OCI-LY1 (cell line): Measurements from ENCODE around the gene LDLRAD4.

ENCODE experiments used
- EZH2 ChIP-seq: fragments of 200-600 bp; sonication (generic), shearing (Covaris generic); IDR thresholded peaks from 2 replicates; pipeline ENCODE4 v1.8.0; 2017; ENCODE audit warnings: borderline replicate concordance, mixed run types, mild to moderate bottlenecking, antibody characterized with exemption, low read length, moderate library complexity, mixed read lengths
- TF ChIP-seq, protein P1 (sequence below): fragments of 200-600 bp; sonication (generic), shearing (Covaris generic); IDR thresholded peaks from 2 replicates; pipeline ENCODE4 v1.5.1; 2017; ENCODE audit warnings: mild to moderate bottlenecking, antibody characterized with exemption, low read length, moderate library complexity, mixed read lengths

DNA sequence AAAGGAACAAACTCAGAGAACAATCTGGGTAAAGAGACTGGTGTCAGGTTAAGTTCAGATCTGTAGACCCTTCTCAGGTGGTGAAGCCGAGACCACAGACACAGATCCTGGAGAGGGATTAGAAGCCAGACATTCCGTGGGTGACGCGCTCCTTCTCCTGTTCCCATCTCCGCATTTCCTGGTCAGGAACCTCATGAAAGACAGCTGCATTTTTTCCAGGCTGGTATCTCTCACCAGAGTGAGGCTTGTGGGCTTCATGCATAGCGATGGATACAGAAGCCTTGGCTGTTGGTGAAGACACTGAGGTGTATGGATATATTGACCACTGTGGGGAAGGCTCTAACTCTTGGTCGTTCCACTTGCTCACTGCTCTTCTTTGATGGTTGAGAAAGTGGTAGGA lies 355.2 kb downstream of the LDLRAD4 start:
- TF ChIP-seq, protein P1, sequence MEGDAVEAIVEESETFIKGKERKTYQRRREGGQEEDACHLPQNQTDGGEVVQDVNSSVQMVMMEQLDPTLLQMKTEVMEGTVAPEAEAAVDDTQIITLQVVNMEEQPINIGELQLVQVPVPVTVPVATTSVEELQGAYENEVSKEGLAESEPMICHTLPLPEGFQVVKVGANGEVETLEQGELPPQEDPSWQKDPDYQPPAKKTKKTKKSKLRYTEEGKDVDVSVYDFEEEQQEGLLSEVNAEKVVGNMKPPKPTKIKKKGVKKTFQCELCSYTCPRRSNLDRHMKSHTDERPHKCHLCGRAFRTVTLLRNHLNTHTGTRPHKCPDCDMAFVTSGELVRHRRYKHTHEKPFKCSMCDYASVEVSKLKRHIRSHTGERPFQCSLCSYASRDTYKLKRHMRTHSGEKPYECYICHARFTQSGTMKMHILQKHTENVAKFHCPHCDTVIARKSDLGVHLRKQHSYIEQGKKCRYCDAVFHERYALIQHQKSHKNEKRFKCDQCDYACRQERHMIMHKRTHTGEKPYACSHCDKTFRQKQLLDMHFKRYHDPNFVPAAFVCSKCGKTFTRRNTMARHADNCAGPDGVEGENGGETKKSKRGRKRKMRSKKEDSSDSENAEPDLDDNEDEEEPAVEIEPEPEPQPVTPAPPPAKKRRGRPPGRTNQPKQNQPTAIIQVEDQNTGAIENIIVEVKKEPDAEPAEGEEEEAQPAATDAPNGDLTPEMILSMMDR, result no peak
- no peak for TF ChIP-seq EZH2
